Measurements from ENCODE around the gene TBC1D16.

The TBC1D16 gene

GRCh38 chr17:80035687-80035936 lies at the start of gene TBC1D16:
TSS of gene TBC1D16 (minus strand) at chr17:80035872. CDS start at chr17:80013547, 22,325 bp downstream.
- no peak for DNase-seq

- no peak for DNase-seq
These were observed 49.1 kb upstream of the TBC1D16 start for GRCh38 chr17:80084773-80085172.

- DNase-seq, result no peak
These were observed 47.5 kb upstream of the TBC1D16 start for GRCh38 chr17:80083136-80083661.

- peak; percentile 70 for DNase-seq
These were observed 46.9 kb upstream of the TBC1D16 start for GRCh38 chr17:80082403-80083135.

- no peak for DNase-seq
These were observed 45.9 kb upstream of the TBC1D16 start for GRCh38 chr17:80081596-80081995.

GRCh38 chr17:80080081-80080480 lies 44.4 kb upstream of the TBC1D16 start:
- DNase-seq, result peak; percentile 9

- DNase-seq, result no peak
These were observed 36.7 kb upstream of the TBC1D16 start for GRCh38 chr17:80072410-80072809.

- DNase-seq, result peak; percentile 3
These were observed 35.6 kb upstream of the TBC1D16 start for GRCh38 chr17:80071116-80071841.

GRCh38 chr17:80070375-80071115 lies 34.9 kb upstream of the TBC1D16 start:
- DNase-seq, result no peak

- peak; percentile 10 for DNase-seq
These were observed 32.9 kb upstream of the TBC1D16 start for GRCh38 chr17:80068301-80069222.

GRCh38 chr17:80067393-80067986 lies 31.8 kb upstream of the TBC1D16 start:
- DNase-seq, result no peak

- DNase-seq, result no peak
These were observed 30.0 kb upstream of the TBC1D16 start for GRCh38 chr17:80065478-80066170.

- DNase-seq, result no peak
These were observed 29.0 kb upstream of the TBC1D16 start for GRCh38 chr17:80064696-80065095.

GRCh38 chr17:80063830-80064585 lies 28.3 kb upstream of the TBC1D16 start:
- peak; percentile 8 for DNase-seq

- no peak for DNase-seq
These were observed 25.7 kb upstream of the TBC1D16 start for GRCh38 chr17:80061421-80061820.

- DNase-seq, result no peak
These were observed 25.0 kb upstream of the TBC1D16 start for GRCh38 chr17:80060644-80061043.

GRCh38 chr17:80058311-80058955 lies 22.8 kb upstream of the TBC1D16 start:
- no peak for DNase-seq

GRCh38 chr17:80055597-80055996 lies 19.9 kb upstream of the TBC1D16 start:
- no peak for DNase-seq

GRCh38 chr17:80053102-80053501 lies 17.4 kb upstream of the TBC1D16 start:
- no peak for DNase-seq

- no peak for DNase-seq
These were observed 16.0 kb upstream of the TBC1D16 start for GRCh38 chr17:80051681-80052080.
